Measurements from ENCODE around the gene PEX10.
A peak's percentile ranks its signal among the peaks of the same experiment; 100 is the strongest.

Gene PEX10

GRCh38 chr1:2412773-2413494 is 570 bp upstream of the PEX10 start:
- no peak for DNase-seq (ENCODE audit: low read depth, low spot score)
- CTCF ChIA-PET, result interaction anchor here (1.0 to 2.3 kb wide), 6 partner anchors 39 to 1012 kb away, joined by 3 to 32 read pairs (median 6); partner anchors contain the start of gene FAAP20
- POLR2A ChIA-PET, result interaction anchor here (0.7 to 1.1 kb wide), 2 partner anchors 22 to 113 kb away, joined by 3 to 4 read pairs; partner anchors contain the start of genes MORN1 and RER1
- no peak for TF ChIP-seq CTCF (IDR thresholded peaks at IDR 0.05; ENCODE audit: insufficient read depth, low read length, missing control alignments)
- H3K4me3 ChIP-seq (ENCODE audit: low read depth, low read length), result peak overlapping the region; percentile 84

- ChIA-PET CTCF (interaction anchor here (2.0 to 2.3 kb wide), 2 partner anchors 136 to 217 kb away, joined by 7 to 13 read pairs; partner anchors contain the start of gene FAAP20), POLR2A (interaction anchor here (0.7 kb wide), 1 partner anchor 135 kb away, joined by 4 read pairs; no protein-coding TSS in a partner anchor)
- DNase-seq (ENCODE audit: low read depth, low spot score), result no peak
- no peak for TF ChIP-seq CTCF (IDR thresholded peaks at IDR 0.05; ENCODE audit: insufficient read depth, low read length, missing control alignments)
- H3K4me3 ChIP-seq (ENCODE audit: low read depth, low read length), result peak overlapping the region; percentile 87
Observed at GRCh38 chr1:2411801-2412394, 466 bp downstream of the PEX10 start.

- no peak overlapping the region for H3K4me3 ChIP-seq (ENCODE audit: low read depth, low read length)
Observed at GRCh38 chr1:2409745-2410144, 2.6 kb downstream of the PEX10 start.

GRCh38 chr1:2408859-2409276 is 3.5 kb downstream of the PEX10 start:
- no peak for TF ChIP-seq CTCF (IDR thresholded peaks at IDR 0.05; ENCODE audit: insufficient read depth, low read length, missing control alignments)
- DNase-seq (ENCODE audit: low read depth, low spot score), result no peak
- H3K4me3 ChIP-seq (ENCODE audit: low read depth, low read length), result no peak overlapping the region
- ChIA-PET CTCF (no interaction called here), POLR2A (interaction anchor here (1.6 kb wide), 1 partner anchor 214 kb away, joined by 5 read pairs; the partner anchor contains the start of gene FAAP20)

More at GRCh38 chr1:2409745-2410144, 2.6 kb downstream of the PEX10 start:
- ChIA-PET POLR2A (no interaction called here), CTCF (interaction anchor here (1.5 to 2.0 kb wide), 2 partner anchors 138 to 214 kb away, joined by 6 to 7 read pairs; partner anchors contain the start of gene FAAP20)
- TF ChIP-seq CTCF (IDR thresholded peaks at IDR 0.05; ENCODE audit: insufficient read depth, low read length, missing control alignments), result no peak
- no peak for DNase-seq (ENCODE audit: low read depth, low spot score)

GRCh38 chr1:2408456-2408855 is 3.9 kb downstream of the PEX10 start:
- CTCF ChIA-PET, result interaction anchor here (1.1 to 1.9 kb wide), 2 partner anchors 140 to 214 kb away, joined by 4 to 8 read pairs; partner anchors contain the start of gene FAAP20

More at GRCh38 chr1:2408456-2408855, 3.9 kb downstream of the PEX10 start:
- no peak for TF ChIP-seq CTCF (IDR thresholded peaks at IDR 0.05; ENCODE audit: insufficient read depth, low read length, missing control alignments)
- POLR2A ChIA-PET, result interaction anchor here (1.6 kb wide), 1 partner anchor 214 kb away, joined by 5 read pairs; the partner anchor contains the start of gene FAAP20
- DNase-seq (ENCODE audit: low read depth, low spot score), result no peak
- no peak overlapping the region for H3K4me3 ChIP-seq (ENCODE audit: low read depth, low read length)

Measured in AG04449 (cell line).